Lower leg skin (tissue), 3 donors: ENCODE results near the gene TRIM65.

ENCODE experiments used
- POLR2A ChIP-seq, 2 donors: fragments of 450-650 bp; IDR thresholded peaks; one replicate each; pipeline ENCODE4 v1.6.1; 2016 to 2017; ENCODE audit warnings: antibody characterized with exemption in 2 of 2, mild to moderate bottlenecking in 1 of 2, moderate library complexity in 1 of 2
- TF ChIP-seq, protein P1 (sequence below), 3 donors: fragments of 450-650 bp; IDR thresholded peaks; one replicate each; pipeline ENCODE4 v1.5.1; 2016; ENCODE audit warnings: antibody characterized with exemption in 3 of 3, mild to moderate bottlenecking in 3 of 3, moderate library complexity in 2 of 3

DNA sequence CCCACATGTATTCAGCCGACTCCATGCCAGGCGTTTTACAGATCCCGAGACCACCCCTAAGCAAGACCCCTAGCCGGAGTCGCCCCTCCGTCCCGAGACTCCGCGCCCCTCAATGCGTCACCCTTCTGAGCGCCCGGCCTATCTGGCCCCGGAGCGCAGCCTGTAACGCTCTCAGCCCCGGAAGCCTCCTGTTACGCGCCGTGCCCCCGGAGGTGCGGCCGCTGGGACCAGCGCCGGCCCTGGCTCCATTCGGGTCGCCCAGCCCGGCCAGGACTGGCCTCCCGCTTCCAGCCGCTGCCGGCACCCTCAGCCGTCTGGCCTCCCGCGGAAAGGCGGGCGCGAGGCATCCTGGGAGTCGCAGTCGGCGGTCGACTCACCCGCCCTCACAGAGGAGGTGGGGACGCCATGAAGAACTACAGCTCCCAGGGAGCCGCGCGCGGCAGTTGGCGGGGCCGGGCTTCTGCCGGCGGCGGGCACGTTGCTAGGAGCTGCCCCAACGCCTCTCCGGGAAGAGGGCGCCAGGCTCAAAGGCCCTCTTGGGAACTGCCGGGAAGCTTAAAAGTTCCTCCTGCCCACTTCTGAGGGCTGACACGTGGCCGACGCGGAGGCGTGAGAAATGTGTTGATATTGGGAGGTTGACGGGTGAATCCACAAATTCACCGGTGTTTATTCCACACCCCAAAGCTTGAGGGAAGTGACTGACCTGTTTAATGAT, 44.1 kb upstream of the TRIM65 start, which contains the start of gene FBF1:
- TF ChIP-seq, protein P1, sequence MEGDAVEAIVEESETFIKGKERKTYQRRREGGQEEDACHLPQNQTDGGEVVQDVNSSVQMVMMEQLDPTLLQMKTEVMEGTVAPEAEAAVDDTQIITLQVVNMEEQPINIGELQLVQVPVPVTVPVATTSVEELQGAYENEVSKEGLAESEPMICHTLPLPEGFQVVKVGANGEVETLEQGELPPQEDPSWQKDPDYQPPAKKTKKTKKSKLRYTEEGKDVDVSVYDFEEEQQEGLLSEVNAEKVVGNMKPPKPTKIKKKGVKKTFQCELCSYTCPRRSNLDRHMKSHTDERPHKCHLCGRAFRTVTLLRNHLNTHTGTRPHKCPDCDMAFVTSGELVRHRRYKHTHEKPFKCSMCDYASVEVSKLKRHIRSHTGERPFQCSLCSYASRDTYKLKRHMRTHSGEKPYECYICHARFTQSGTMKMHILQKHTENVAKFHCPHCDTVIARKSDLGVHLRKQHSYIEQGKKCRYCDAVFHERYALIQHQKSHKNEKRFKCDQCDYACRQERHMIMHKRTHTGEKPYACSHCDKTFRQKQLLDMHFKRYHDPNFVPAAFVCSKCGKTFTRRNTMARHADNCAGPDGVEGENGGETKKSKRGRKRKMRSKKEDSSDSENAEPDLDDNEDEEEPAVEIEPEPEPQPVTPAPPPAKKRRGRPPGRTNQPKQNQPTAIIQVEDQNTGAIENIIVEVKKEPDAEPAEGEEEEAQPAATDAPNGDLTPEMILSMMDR (IDR thresholded peaks at IDR 0.05): no peak
- TF ChIP-seq POLR2A (IDR thresholded peaks at IDR 0.05): no peak
